Caco-2 (cell line): ENCODE measurements around the gene NDUFB7. TPM values are rescaled to one million over a fixed set of nuclear protein-coding genes. Genes with fewer than 3 reads are reported as not detected.

Experiments used
- BruUV-seq: library from RNA; stranded (reverse); fragments of 400-500 nt; replicated peaks from 2 replicates; lab custom pipeline; 2021; lab: Mats Ljungman, UMichigan
- CTCF ChIA-PET: fragments of 300-600 bp; sonication (Branson Sonifier 250); formaldehyde crosslinking; loops from one replicate; lab custom pipeline; 2022; ENCODE audit warnings: antibody characterized with exemption; lab: Charles Lee
- POLR2A ChIA-PET: fragments of 300-600 bp; sonication (Branson Sonifier 250); formaldehyde crosslinking; loops from one replicate; lab custom pipeline; 2022; ENCODE audit warnings: antibody characterized with exemption; lab: Charles Lee
- DNase-seq, 2 experiments: peaks; one replicate each; pipeline versions ENCODE4 v3.0.0 to v3.0.0-alpha.2; 2020 to 2022
- H3K27me3 ChIP-seq: replicated peaks from 2 replicates; pipeline ENCODE4 v1.6.0; 2011; ENCODE audit warnings: low read length; ENCODE audit not compliant: control insufficient read depth, insufficient read depth
- H3K36me3 ChIP-seq: 2 replicates; pipeline ENCODE4 v1.5.1; 2011; ENCODE audit warnings: low read length; ENCODE audit not compliant: control insufficient read depth, insufficient read depth
- H3K4me1 ChIP-seq: fragments of 250-450 bp; sonication (Bioruptor Pico); 2 replicates; pipeline ENCODE4 v1.5.1; 2020; ENCODE audit warnings: mild to moderate bottlenecking
- H3K4me3 ChIP-seq: 2 replicates; pipeline ENCODE4 v1.5.1; 2011; ENCODE audit warnings: low read depth, mild to moderate bottlenecking, control low read depth, low read length
- H3K9me3 ChIP-seq: fragments of 250-450 bp; sonication (Bioruptor Pico); 2 replicates; pipeline ENCODE4 v1.5.1; 2020; ENCODE audit warnings: mild to moderate bottlenecking, moderate library complexity
- H3K27ac Mint-ChIP-seq: one replicate; pipeline ENCODE4 v1.8.0; 2022; ENCODE audit warnings: mixed read lengths; ENCODE audit not compliant: unreplicated experiment
- H3K27me3 Mint-ChIP-seq: one replicate; pipeline ENCODE4 v1.8.0; 2022; ENCODE audit warnings: mixed read lengths; ENCODE audit not compliant: insufficient read depth, unreplicated experiment
- H3K36me3 Mint-ChIP-seq: one replicate; pipeline ENCODE4 v1.8.0; 2022; ENCODE audit warnings: mild to moderate bottlenecking, mixed read lengths; ENCODE audit not compliant: insufficient read depth, unreplicated experiment
- H3K4me1 Mint-ChIP-seq: one replicate; pipeline ENCODE4 v1.8.0; 2022; ENCODE audit warnings: low read depth, mixed read lengths; ENCODE audit not compliant: unreplicated experiment
- H3K4me3 Mint-ChIP-seq: one replicate; pipeline ENCODE4 v1.8.0; 2022; ENCODE audit warnings: mild to moderate bottlenecking, moderate library complexity, mixed read lengths; ENCODE audit not compliant: unreplicated experiment
- H3K9me3 Mint-ChIP-seq: one replicate; pipeline ENCODE4 v1.8.0; 2022; ENCODE audit warnings: mixed read lengths; ENCODE audit not compliant: unreplicated experiment
- CTCF ChIP-seq, 2 experiments: fragments of 200-600 bp in 1 of 2; IDR thresholded peaks; 1 replicate in 1 of 2; 2 replicates in 1 of 2; pipeline versions ENCODE4 v1.5.1 to v1.8.0; 2011 to 2022; ENCODE audit warnings: antibody characterized with exemption in 1 of 2, control low read depth in 1 of 2, inconsistent platforms in 1 of 2, low read depth in 1 of 2, low read length in 1 of 2, mild to moderate bottlenecking in 1 of 2, moderate library complexity in 1 of 2; ENCODE audit not compliant: insufficient read depth in 1 of 2, severe bottlenecking in 1 of 2, unreplicated experiment in 1 of 2
- intact Hi-C: fragments of 100-400 bp; cut with micrococcal nuclease; formaldehyde crosslinking; loops from one replicate; pipeline ENCODE4 v1.10.0; 2022; ENCODE audit not compliant: unreplicated experiment
- total RNA-seq: library from RNA; stranded (reverse); gene quantifications from 2 replicates; pipeline ENCODE4 v1.2.3, GENCODE V29; 2022

NDUFB7 gene
- total RNA-seq, 1 experiment from 2014 or later, result 158 TPM

GRCh38 chr19:14561847-14562351, 10.0 kb downstream of the NDUFB7 start:
- Mint-ChIP-seq H3K4me1 (no peaks in the 10 kb centered on the region), H3K27me3 (no peaks in the 10 kb centered on the region), H3K27ac (peak overlapping the region; percentile 55), H3K9me3 (no peaks in the 10 kb centered on the region), H3K36me3 (peaks cover 40% of the 10 kb centered on the region), H3K4me3 (no peak overlapping the region)
- Histone ChIP-seq H3K27me3 (no peaks in the 10 kb centered on the region), H3K9me3 (no peaks in the 10 kb centered on the region), H3K4me3 (no peak overlapping the region), H3K36me3 (peaks cover 1% of the 10 kb centered on the region; the same call in 1 of the 2 replicates), H3K4me1 (no peaks in the 10 kb centered on the region)
- intact Hi-C loops, result no loop called here
- CTCF ChIA-PET, result no interaction called here
- POLR2A ChIA-PET, result no interaction called here
- no TSS peak for BruUV-seq
- no peak for DNase-seq
- no peak for TF ChIP-seq CTCF (IDR thresholded peaks at IDR 0.05; ENCODE audit: insufficient read depth in 1 of 2, low read depth in 1 of 2, low read length in 1 of 2, severe bottlenecking in 1 of 2, unreplicated experiment in 1 of 2)

GRCh38 chr19:14561249-14561648, 10.6 kb downstream of the NDUFB7 start:
- no peak for TF ChIP-seq CTCF (IDR thresholded peaks at IDR 0.05; ENCODE audit: insufficient read depth in 1 of 2, low read depth in 1 of 2, low read length in 1 of 2, severe bottlenecking in 1 of 2, unreplicated experiment in 1 of 2)
- no peak overlapping the region for H3K4me3 ChIP-seq
- intact Hi-C loops, result no loop called here
- H3K4me1 ChIP-seq, result no peaks in the 10 kb centered on the region
- no peaks in the 10 kb centered on the region for H3K9me3 Mint-ChIP-seq
- peaks cover 47% of the 10 kb centered on the region for H3K36me3 Mint-ChIP-seq
- DNase-seq, result no peak
- ChIA-PET POLR2A (no interaction called here), CTCF (no interaction called here)
- H3K27me3 Mint-ChIP-seq, result no peaks in the 10 kb centered on the region
- no peak overlapping the region for H3K4me3 Mint-ChIP-seq
- H3K27me3 ChIP-seq, result no peaks in the 10 kb centered on the region
- H3K9me3 ChIP-seq, result no peaks in the 10 kb centered on the region
- H3K36me3 ChIP-seq, result peaks cover 2% of the 10 kb centered on the region; the same call in 1 of the 2 replicates
- peak overlapping the region; percentile 55 for H3K27ac Mint-ChIP-seq
- H3K4me1 Mint-ChIP-seq, result no peaks in the 10 kb centered on the region
- no TSS peak for BruUV-seq

DNA sequence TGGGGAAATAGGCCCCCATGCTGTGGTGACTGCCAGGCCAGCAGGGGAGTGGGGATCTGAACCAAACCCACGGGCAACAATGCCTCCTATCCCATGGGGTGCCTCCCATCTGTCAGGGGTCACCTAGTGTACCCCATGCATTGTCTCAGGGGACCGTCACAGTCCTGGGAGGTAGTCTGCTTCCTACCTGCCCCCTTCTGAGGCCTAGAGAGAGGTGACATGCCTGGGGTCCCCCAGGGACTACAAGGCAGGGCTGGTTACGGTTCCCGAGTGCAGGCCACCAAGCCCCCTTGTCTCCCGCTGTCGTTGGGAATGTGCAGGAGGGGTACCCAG, 11.1 kb downstream of the NDUFB7 start:
- no peaks in the 10 kb centered on the region for H3K9me3 Mint-ChIP-seq
- no peak overlapping the region for H3K4me3 ChIP-seq
- no peaks in the 10 kb centered on the region for H3K4me1 Mint-ChIP-seq
- intact Hi-C loops, result no loop called here
- TF ChIP-seq CTCF (IDR thresholded peaks at IDR 0.05; ENCODE audit: insufficient read depth in 1 of 2, low read depth in 1 of 2, low read length in 1 of 2, severe bottlenecking in 1 of 2, unreplicated experiment in 1 of 2), result no peak
- H3K27ac Mint-ChIP-seq, result no peak overlapping the region
- H3K4me1 ChIP-seq, result no peaks in the 10 kb centered on the region
- no peak for DNase-seq
- peaks cover 2% of the 10 kb centered on the region; the same call in 1 of the 2 replicates for H3K36me3 ChIP-seq
- no peaks in the 10 kb centered on the region for H3K27me3 ChIP-seq
- no TSS peak for BruUV-seq
- H3K36me3 Mint-ChIP-seq, result peaks cover 43% of the 10 kb centered on the region
- H3K4me3 Mint-ChIP-seq, result no peak overlapping the region
- POLR2A ChIA-PET, result no interaction called here
- CTCF ChIA-PET, result no interaction called here
- H3K9me3 ChIP-seq, result no peaks in the 10 kb centered on the region
- H3K27me3 Mint-ChIP-seq, result no peaks in the 10 kb centered on the region
